CD14-positive monocyte (primary cell): ENCODE data around the gene PCED1B. TPM values are rescaled to one million over a fixed set of nuclear protein-coding genes. Genes with fewer than 3 reads are reported as not detected.

Experiments used
- DNase-seq, 3 donors: peaks; one replicate each; pipeline ENCODE4 v3.0.0-alpha.2; 2011 to 2022
- H2AFZ ChIP-seq: 2 replicates; pipeline ENCODE4 v1.6.0; 2012; ENCODE audit warnings: mild to moderate bottlenecking, low read depth, low read length, inconsistent platforms; ENCODE audit not compliant: insufficient read depth, poor library complexity, severe bottlenecking
- H3K27ac ChIP-seq, 2 donors: 1 replicate in 1 of 2; 2 replicates in 1 of 2; pipeline ENCODE4 v1.5.1; 2012 to 2013; ENCODE audit warnings: low read length in 2 of 2, control low read depth in 1 of 2, inconsistent platforms in 1 of 2, low read depth in 1 of 2, mild to moderate bottlenecking in 1 of 2
- H3K27me3 ChIP-seq, 2 donors: one replicate each; pipeline versions ENCODE4 v1.6.0 to v1.6.1; 2011 to 2013; ENCODE audit warnings: low read length in 2 of 2; ENCODE audit not compliant: control insufficient read depth in 2 of 2, insufficient read depth in 2 of 2
- H3K36me3 ChIP-seq, 2 donors: replicated peaks in 1 of 2; 1 replicate in 1 of 2; 2 replicates in 1 of 2; pipeline versions ENCODE4 v1.5.1 to v1.6.1; 2012 to 2013; ENCODE audit warnings: low read length in 2 of 2, control low read depth in 1 of 2, inconsistent platforms in 1 of 2, mild to moderate bottlenecking in 1 of 2; ENCODE audit not compliant: insufficient read depth in 2 of 2, control insufficient read depth in 1 of 2
- H3K4me1 ChIP-seq, 2 donors: 1 replicate in 1 of 2; 2 replicates in 1 of 2; pipeline versions ENCODE4 v1.5.1 to v1.6.1; 2012 to 2013; ENCODE audit warnings: low read length in 2 of 2, control low read depth in 1 of 2, inconsistent platforms in 1 of 2, mild to moderate bottlenecking in 1 of 2, moderate library complexity in 1 of 2; ENCODE audit not compliant: insufficient read depth in 2 of 2, control insufficient read depth in 1 of 2
- H3K4me2 ChIP-seq: replicated peaks from 2 replicates; pipeline ENCODE3; 2012; ENCODE audit warnings: low read length, moderate library complexity, mild to moderate bottlenecking; ENCODE audit not compliant: poor library complexity, severe bottlenecking; ENCODE audit errors: extremely low read depth
- H3K4me3 ChIP-seq, 3 experiments: fragments of 200-600 bp in 1 of 3; sonication (generic) in 1 of 3; replicated peaks in 1 of 3; 1 replicate in 2 of 3; 2 replicates in 1 of 3; pipeline ENCODE4 v1.5.1; 2011 to 2013; ENCODE audit warnings: low read length in 3 of 3, mild to moderate bottlenecking in 3 of 3, control low read depth in 2 of 3, low read depth in 2 of 3, inconsistent platforms in 1 of 3, moderate library complexity in 1 of 3
- H3K79me2 ChIP-seq: 2 replicates; pipeline ENCODE4 v1.6.0; 2012; ENCODE audit warnings: mild to moderate bottlenecking, control low read depth, inconsistent platforms, low read length, moderate library complexity; ENCODE audit not compliant: insufficient read depth
- H3K9ac ChIP-seq: 2 replicates; pipeline ENCODE4 v1.6.0; 2017; ENCODE audit warnings: low read length, mild to moderate bottlenecking; ENCODE audit not compliant: insufficient read depth, poor library complexity, severe bottlenecking
- H3K9me3 ChIP-seq, 2 donors: replicated peaks in 1 of 2; 1 replicate in 1 of 2; 2 replicates in 1 of 2; pipeline versions ENCODE4 v1.5.1 to v1.6.1; 2012 to 2013; ENCODE audit warnings: low read length in 2 of 2, control low read depth in 1 of 2; ENCODE audit not compliant: control insufficient read depth in 1 of 2, insufficient read depth in 1 of 2
- H4K20me1 ChIP-seq: 2 replicates; pipeline ENCODE4 v1.6.0; 2012; ENCODE audit warnings: mild to moderate bottlenecking, low read length, control low read depth, moderate library complexity; ENCODE audit not compliant: insufficient read depth
- H3K27ac Mint-ChIP-seq, 7 donors: one replicate each; pipeline ENCODE4 v1.8.0; 2020; ENCODE audit warnings: mild to moderate bottlenecking in 7 of 7, mixed read lengths in 7 of 7, moderate library complexity in 6 of 7, inconsistent platforms in 2 of 7
- H3K27me3 Mint-ChIP-seq, 3 donors: one replicate each; pipeline ENCODE4 v1.8.0; 2021 to 2022; ENCODE audit warnings: low read depth in 3 of 3, mild to moderate bottlenecking in 3 of 3, mixed read lengths in 3 of 3, moderate library complexity in 3 of 3, inconsistent platforms in 1 of 3
- H3K36me3 Mint-ChIP-seq, 2 donors: one replicate each; pipeline ENCODE4 v1.8.0; 2020; ENCODE audit warnings: mixed read lengths in 2 of 2, inconsistent platforms in 1 of 2, mild to moderate bottlenecking in 1 of 2
- H3K4me1 Mint-ChIP-seq: one replicate; pipeline ENCODE4 v1.8.0; 2020; ENCODE audit warnings: mild to moderate bottlenecking, mixed read lengths
- H3K4me3 Mint-ChIP-seq, 2 donors: one replicate each; pipeline ENCODE4 v1.8.0; 2020; ENCODE audit warnings: mild to moderate bottlenecking in 2 of 2, mixed read lengths in 2 of 2, moderate library complexity in 1 of 2
- H3K9me3 Mint-ChIP-seq, 7 donors: one replicate each; pipeline ENCODE4 v1.8.0; 2020 to 2022; ENCODE audit warnings: mixed read lengths in 7 of 7, mild to moderate bottlenecking in 6 of 7, moderate library complexity in 6 of 7, inconsistent platforms in 2 of 7
- WGBS: methylation state at CpG from one replicate; pipeline ENCODE4 v1.1.5; 2013; ENCODE audit warnings: missing lambda C conversion rate; ENCODE audit not compliant: insufficient coverage; 5-methylcytosine and 5-hydroxymethylcytosine counted together
- intact Hi-C, 2 donors: fragments of 100-400 bp; cut with micrococcal nuclease; formaldehyde crosslinking; loops; one replicate each; pipeline versions ENCODE4 v1.15.0 to v1.15.1; 2023
- polyA plus RNA-seq, 3 donors: library from polyadenylated mRNA; depleted of rRNA in 1 of 3; unstranded in 2 of 3; stranded (reverse) in 1 of 3; fragments of 300-500 nt in 2 of 3; fragments of >200 nt in 1 of 3; fragmentation: Illumina TruSeq in 2 of 3; gene quantifications; 1 replicate in 2 of 3; 2 replicates in 1 of 3; pipeline ENCODE4 v1.2.3, GENCODE V29; 2012 to 2021
- TF ChIP-seq, protein P1 (sequence below): fragments of 200-600 bp; IDR thresholded peaks from one replicate; pipeline ENCODE4 v1.8.0; 2022; ENCODE audit warnings: antibody characterized with exemption, mild to moderate bottlenecking

The PCED1B gene
- polyA plus RNA-seq, 3 donors = 0.10 to 0.65 TPM; not detected in 1

DNA sequence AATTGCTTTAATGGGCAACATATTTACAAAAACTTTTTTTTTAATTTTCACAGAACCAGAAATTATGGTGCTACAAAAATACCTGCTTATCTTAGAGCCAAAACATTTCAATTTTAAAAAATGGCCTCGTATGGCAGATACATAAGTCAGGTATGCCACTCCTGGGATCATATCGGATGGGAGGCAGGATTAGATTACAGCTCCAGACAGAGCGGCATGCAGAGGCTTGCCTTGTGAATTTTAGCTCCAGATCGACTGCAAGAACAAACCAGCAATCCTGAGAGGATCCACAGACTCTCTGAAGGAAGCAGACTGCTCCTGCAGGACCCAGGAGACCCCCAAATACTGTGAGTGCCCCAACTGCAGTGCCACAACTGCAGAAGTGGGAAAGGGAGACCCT, 169.7 kb downstream of the PCED1B start:
- Histone ChIP-seq H4K20me1 (no peaks in the 10 kb centered on the region), H3K9me3 (no peaks in the 10 kb centered on the region), H3K27me3 (no peaks in the 10 kb centered on the region), H3K4me2 (no peak overlapping the region), H3K79me2 (no peaks in the 10 kb centered on the region), H3K36me3 (no peaks in the 10 kb centered on the region), H3K27ac (no peak overlapping the region), H3K9ac (no peak overlapping the region), H3K4me3 (no peak overlapping the region), H3K4me1 (no peaks in the 10 kb centered on the region), H2AFZ (no peak overlapping the region)
- Mint-ChIP-seq H3K27ac (no peak overlapping the region), H3K27me3 (peaks cover 0 to 3% (median 3%) of the 10 kb centered on the region in 3 donors), H3K9me3 (peaks cover 5 to 17% (median 11%) of the 10 kb centered on the region in 7 donors), H3K36me3 (peaks cover 0 to 2% of the 10 kb centered on the region in 2 donors), H3K4me3 (no peak overlapping the region), H3K4me1 (no peaks in the 10 kb centered on the region)
- WGBS = 95% methylated on average over 4 of the region's 4 CpGs
- intact Hi-C loops = no loop called here
- TF ChIP-seq, protein P1, sequence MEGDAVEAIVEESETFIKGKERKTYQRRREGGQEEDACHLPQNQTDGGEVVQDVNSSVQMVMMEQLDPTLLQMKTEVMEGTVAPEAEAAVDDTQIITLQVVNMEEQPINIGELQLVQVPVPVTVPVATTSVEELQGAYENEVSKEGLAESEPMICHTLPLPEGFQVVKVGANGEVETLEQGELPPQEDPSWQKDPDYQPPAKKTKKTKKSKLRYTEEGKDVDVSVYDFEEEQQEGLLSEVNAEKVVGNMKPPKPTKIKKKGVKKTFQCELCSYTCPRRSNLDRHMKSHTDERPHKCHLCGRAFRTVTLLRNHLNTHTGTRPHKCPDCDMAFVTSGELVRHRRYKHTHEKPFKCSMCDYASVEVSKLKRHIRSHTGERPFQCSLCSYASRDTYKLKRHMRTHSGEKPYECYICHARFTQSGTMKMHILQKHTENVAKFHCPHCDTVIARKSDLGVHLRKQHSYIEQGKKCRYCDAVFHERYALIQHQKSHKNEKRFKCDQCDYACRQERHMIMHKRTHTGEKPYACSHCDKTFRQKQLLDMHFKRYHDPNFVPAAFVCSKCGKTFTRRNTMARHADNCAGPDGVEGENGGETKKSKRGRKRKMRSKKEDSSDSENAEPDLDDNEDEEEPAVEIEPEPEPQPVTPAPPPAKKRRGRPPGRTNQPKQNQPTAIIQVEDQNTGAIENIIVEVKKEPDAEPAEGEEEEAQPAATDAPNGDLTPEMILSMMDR = no peak
- no peak for DNase-seq

DNA sequence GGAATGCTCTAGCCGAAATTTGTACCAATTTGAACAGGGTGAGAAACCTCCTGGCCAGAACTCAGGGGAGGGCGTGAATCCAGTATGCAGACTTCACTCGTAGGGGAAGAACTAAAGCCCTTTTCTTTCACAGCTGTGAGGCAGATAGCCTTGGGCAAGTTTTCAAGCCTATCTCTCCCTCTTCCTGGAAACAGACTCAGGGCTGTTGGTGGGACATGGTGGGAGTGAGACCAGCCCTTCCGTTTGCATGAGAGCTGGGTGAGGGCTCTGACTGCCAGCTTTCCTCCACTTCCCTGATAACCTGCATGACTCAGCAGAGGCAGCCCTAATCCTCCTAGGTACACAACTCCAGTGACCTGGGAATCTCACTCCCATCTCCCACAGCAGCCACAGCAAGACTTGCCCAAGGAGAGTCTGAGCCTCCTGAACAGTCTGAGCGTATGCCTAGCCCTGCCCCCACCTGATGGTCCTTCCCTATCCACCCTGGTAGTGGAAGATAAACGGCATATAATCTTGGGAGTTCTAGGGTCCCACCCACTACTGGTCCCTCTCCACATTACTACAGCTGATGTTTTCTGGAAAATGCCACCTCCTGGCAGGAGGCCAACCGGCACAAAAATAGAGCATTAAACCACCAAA, 170.4 kb downstream of the PCED1B start:
- TF ChIP-seq, protein P1 = no peak
- Mint-ChIP-seq H3K4me1 (no peaks in the 10 kb centered on the region), H3K4me3 (no peak overlapping the region), H3K9me3 (peaks cover 4 to 17% (median 11%) of the 10 kb centered on the region in 7 donors), H3K27ac (no peak overlapping the region), H3K27me3 (peaks cover 0 to 3% (median 3%) of the 10 kb centered on the region in 3 donors), H3K36me3 (peaks cover 0 to 2% of the 10 kb centered on the region in 2 donors)
- Histone ChIP-seq H3K27ac (no peak overlapping the region), H3K4me1 (no peaks in the 10 kb centered on the region), H3K79me2 (no peaks in the 10 kb centered on the region), H3K4me3 (no peak overlapping the region), H3K27me3 (no peaks in the 10 kb centered on the region), H3K9ac (no peak overlapping the region), H3K9me3 (no peaks in the 10 kb centered on the region), H4K20me1 (no peaks in the 10 kb centered on the region), H3K4me2 (no peak overlapping the region), H3K36me3 (no peaks in the 10 kb centered on the region), H2AFZ (no peak overlapping the region)
- 91% methylated on average over 4 of the region's 7 CpGs for WGBS
- DNase-seq = no peak
- intact Hi-C loops = no loop called here
